Inflammatory macrophage treated with lipopolysaccharide for 4 hours (primary cell): ENCODE data around the gene RAB4A.
"Not testable (repeated sequence)": the region's sequence is repeated elsewhere in the genome, so short reads cannot be mapped to it uniquely, and the experiment has no call there.

Experiments used
- DNase-seq: peaks from one replicate; pipeline ENCODE4 v3.0.0-alpha.2; 2020

The RAB4A gene

DNA sequence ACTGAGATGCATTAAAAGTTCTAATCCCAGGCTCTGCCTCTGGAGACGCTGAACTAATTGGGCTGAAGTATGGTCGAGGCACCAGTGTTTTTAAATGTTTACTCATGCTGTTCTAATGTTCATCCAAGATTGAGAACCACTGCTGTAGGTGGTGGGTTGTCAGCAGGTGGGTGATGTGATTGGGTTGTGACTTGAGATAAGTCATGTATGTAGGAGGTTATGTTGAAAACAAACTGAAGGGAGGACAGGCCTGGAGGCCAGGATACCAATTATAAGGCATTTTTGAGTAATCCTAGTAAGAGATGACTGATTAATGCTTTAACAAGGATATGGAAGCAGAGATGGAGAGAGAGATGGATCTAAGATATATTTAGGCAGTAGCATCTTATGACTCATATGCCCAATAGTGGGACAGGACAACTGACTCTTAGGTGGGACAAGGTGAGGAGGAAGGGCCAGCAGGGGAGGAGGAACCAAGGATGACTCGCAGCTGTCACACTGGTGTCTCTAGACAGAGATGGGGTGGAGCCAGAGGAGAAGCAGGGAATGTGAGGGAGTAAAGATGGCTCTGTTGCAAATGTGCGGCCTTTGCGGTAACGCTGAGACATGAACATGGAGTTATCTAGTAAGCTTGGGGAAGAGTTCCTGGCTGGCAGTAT is 29.3 kb downstream of the RAB4A start:
- DNase-seq = no peak

DNA sequence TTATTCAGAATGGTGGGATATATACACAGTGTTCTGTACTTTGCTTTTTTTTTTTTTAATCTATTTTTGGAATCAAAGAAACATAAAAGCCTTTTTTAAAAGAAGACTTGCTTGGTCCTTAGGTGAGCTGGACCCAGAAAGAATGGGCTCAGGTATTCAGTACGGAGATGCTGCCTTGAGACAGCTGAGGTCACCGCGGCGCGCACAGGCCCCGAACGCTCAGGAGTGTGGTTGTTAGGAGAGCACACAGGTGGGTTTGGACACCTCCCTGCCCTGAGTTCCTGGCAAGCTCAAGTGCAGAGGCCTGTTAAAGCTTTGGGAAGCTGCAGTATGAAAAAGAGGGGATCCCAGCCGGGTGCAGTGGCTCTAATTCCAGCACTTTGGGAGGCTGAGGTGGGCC is 31.8 kb downstream of the RAB4A start:
- DNase-seq = no peak

DNA sequence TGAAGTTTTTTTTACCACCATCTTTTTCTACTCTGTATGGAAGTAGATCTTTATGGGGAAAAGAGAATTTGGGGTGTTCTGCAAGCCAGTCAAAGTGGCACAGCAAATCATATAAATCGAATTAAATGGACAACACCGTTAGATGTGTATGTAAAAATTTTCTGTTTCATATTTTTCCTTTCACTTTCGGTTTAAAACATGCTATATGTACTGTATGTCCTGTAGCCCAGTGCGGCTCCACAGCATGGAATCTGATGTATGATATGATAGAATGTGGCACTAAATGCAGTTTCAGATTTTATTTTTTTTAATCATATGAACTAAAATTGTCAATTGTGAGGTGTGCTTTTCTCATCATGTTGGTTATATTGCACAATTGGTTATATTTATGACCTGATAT is 32.9 kb downstream of the RAB4A start:
- DNase-seq = peak; percentile 13

DNA sequence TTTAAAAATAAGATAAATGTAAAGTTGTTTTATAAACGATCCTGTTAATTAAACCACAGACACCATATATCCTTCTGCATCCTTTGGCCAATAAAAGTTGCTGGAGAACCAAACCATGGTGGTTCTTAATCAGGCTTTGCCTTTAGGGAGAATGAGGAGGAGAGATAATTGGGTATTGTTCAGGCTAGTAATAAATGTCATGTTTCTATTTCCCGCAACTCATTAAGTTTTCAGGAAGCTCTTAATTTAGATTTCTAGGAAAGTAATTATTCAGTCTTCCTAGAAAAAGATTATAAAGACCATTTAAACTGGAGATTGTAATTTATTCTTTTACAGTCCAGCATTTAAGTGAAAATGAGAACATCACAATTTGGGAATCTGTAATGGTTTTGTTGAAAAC is 34.5 kb downstream of the RAB4A start:
- no peak for DNase-seq

DNA sequence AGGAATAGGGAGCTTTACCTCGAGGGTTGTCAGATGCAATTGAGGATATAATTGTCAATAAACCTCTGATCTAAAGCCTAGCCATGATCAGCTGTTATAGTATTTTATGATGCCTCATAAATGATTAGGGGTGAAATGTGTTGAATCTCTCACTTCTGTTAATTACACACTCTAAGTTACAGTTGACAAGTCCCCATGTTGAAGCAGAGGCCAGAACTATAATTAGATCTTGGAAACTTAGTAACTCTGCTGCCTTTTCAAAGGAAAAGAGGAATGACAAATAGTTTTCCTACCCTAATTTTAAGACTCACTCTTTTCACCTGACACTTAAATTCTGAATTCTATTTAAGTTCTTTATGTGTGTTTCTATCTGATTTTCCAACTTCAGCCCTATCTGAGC is 38.2 kb downstream of the RAB4A start:
- no peak for DNase-seq

DNA sequence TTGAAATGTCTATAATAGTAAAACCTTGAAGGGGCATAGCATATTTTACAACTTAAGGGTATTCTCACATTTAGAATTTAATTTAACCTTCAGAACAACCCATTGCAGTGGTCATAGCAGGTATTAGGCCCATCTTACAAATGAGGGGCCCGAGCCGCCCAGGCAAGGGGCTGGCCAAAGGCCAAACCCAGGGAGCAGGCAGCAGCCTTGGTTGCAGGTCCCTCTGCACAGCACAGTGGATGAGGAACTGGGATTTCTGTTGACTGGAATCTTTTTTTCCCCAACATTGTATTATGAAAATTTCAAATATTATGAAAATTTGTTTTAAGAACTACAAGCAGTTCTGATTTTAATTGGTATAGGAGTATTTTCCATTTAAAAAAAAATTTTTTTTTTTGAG is 38.8 kb downstream of the RAB4A start:
- no peak for DNase-seq

DNA sequence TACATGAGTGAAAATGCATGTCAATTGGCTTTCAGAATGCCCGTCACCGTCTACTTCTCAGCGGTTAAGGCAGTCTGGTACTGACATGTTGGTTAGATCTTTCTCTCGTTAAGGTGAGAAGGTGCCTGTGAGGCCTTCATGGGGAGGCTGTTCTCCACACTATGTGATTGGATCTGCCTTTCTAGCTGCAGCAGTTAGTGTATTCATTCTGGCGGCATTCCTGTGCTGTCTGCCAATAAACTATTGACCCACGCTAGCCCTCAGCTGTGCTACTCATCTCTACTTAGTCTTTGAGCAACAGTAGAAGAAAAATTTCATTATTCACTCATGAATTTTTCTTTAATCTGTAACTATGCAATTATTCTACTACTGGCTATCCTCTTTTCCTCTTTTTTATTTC is 39.9 kb downstream of the RAB4A start:
- no peak for DNase-seq

DNA sequence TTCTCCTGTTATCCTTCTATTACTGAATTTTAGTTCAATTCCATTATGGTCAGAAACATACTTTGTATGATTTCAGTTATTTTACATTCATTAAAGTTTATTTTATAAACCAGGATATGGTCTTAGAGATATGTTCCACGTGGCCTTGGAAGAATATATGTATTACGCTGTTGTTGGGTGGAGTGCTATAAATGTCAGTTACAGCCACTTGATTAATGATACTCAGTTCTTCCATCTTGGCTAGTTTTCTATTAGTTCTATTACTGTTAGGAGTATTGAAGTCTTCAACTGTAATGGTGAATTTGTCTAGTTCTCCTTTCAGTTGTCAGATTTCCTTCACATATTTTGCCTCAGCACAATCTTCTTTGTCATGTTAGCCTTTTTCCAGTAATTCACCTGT is 45.3 kb downstream of the RAB4A start:
- no peak for DNase-seq

DNA sequence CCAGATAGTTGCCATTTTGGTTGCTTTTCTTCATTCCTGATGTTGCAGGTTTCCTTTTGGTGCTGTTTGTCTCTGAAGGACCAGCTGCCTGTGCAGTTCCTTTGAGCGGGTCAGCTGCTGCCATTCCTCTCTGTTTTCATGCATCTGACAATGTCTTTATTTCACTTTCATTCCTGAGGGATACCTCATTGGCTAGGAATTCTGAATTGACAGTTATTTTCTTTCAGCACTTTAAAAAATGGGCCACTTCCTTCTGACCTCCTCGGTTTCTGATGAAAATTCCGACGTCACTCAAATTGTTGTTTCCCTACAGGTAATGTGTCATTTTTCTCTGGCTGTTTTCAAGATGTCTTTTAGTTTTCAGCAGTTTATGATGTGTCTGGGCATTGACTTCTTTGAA is 47.1 kb downstream of the RAB4A start:
- DNase-seq = no peak

DNA sequence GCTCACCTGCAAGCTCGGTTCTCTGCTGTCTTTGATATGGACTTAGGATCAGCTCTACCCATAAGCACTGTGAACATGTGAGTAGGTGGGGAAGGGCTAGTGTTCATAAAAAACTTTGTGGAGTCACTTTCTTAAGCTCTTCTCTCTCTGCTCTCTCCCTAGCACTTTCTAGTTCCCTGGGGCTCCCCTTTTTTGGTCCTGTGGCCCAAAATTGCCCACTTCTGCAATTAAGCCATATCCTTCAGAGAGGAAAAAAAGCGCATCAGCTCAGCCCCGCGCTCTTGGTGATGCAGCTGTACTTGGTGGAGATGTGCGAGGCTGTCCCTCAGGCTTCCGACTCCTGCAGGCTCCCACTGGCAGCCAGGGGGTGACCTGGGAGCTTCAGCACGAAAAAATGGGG is 48.6 kb downstream of the RAB4A start:
- DNase-seq = no peak

DNA sequence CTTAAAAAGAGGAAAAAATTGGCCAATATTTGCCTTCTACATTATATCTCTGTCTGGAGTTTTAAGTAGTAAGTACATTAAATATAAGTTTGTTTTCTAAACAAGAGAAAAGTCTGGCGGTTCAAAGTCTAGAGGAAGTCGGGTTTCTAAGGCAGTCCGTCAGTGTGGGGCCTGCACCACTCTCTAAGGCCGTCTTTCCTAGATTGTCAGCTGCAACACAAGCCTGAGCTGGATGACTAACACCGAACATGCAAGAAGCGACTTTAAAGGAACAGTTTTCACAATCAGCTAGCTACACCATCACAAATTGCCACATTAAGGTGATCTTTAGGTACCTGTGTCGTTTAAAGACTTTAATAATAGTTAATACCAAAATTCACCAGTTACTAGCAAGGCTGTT is 52.3 kb downstream of the RAB4A start:
- DNase-seq = no peak

DNA sequence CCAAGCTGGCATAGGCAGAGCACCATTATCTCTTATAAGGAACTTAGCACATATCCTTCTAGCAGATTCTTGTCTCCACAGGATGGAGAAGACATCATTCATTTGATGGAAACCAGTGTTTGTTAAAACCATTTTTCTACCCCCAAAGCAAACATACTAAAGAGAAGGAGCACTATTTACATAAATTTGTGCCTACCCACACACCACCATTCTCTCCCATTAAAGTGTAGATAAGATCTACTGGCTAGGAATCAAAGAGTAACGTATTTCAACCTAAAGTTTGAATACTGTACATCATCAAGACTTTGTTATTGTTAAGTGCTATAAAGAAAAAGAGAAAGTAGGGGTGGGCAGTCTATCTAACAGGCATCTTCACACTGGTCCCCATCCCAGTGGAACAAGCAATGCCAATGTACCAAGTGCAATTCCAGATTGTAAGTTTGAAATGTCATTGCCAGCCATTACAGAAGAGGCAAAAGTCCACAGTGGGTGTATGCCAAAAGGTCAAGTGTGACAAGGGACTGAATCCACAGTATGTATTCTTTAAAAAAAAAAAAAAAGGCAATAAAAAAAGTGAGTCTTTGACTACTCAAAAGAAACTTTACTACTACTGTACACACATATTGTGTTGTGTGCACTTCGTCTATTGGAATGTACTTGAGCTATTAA is 53.1 kb downstream of the RAB4A start:
- DNase-seq = no peak

DNA sequence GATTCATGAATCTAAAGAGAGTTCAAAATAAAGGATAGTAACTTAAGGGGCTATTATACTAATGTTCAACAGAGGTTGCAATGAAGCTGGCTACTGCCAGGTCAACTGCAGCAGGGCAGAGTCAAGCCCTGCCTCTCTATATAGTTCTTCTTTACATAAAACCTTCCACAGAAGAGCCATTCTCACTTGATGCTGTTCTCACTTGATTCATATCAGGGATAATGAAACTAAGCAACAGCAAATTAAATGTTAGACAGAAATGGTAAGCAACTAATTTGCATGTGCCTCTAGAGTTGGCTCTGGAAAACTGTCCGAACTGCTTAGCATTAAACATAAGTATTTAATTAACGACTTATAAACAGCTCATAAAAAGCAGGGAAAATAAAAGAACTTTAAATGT is 54.5 kb downstream of the RAB4A start:
- DNase-seq = no peak

DNA sequence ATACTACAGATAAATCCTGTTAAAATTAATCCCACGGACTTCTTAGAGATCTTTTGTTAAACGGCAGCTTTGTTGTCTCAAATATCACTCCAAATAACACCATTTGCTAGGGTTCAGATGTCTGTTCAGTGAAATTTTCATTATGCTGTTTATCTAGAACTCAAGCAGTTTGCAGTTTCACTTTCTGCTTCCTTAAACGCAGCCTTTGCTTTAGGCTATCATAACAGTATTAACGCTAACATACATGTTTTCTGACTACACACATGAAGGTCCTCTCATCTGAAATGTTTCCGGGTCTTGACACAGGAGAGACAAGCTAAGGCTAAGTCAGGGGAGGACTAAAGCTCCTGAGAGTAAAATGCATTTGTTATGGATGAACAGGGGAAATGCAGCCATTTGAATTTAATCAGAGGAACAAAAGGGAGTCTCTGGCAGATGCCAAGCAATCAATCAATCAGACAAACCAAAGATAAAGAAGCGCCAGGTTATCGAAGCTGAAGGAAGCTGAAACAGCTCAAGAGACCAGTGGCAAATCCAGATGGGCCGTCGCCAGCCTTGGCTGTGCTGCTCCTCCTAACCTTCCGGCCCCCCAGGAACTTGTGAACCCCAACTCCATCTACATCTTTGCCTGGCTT is 55.1 kb downstream of the RAB4A start:
- DNase-seq = peak; percentile 45

DNA sequence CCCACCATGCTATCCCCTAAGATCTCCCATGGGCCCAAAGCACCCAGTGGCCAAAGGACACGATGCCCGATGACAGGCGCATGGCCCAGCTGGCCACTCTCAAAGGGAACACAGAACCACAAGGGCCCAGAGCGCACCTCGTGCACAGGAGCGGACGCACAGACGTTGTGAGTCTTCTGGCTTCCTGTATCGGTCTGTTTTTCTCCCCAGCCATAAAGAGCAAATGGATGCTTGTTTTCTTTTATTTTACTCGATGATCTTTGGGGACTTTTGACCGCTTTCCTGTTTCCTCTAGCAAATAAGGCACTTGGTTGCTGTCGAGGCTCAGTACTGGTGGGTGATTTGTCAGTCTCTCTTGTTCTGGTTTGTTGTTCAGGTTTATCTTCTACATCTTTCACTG is 55.7 kb downstream of the RAB4A start:
- no peak for DNase-seq

DNA sequence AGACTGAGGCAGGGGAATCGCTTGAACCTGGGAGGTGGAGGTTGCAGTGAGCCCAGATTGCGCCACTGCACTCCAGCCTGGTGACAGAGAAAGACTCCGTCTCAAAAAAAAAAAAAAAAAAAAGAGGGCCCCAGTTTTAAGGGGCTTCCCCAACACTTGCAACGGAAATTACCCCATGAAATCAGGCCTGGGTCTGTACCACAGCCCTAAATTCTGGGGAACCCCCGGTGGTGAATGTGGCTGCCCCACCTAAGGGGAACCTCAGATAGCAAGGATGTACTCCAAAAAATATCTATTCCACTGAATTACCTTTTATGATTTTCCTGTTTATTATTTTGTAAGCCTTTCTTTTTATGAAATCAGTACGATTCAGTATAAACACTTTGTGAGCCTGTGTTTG is 56.9 kb downstream of the RAB4A start:
- DNase-seq = not testable (repeated sequence)

DNA sequence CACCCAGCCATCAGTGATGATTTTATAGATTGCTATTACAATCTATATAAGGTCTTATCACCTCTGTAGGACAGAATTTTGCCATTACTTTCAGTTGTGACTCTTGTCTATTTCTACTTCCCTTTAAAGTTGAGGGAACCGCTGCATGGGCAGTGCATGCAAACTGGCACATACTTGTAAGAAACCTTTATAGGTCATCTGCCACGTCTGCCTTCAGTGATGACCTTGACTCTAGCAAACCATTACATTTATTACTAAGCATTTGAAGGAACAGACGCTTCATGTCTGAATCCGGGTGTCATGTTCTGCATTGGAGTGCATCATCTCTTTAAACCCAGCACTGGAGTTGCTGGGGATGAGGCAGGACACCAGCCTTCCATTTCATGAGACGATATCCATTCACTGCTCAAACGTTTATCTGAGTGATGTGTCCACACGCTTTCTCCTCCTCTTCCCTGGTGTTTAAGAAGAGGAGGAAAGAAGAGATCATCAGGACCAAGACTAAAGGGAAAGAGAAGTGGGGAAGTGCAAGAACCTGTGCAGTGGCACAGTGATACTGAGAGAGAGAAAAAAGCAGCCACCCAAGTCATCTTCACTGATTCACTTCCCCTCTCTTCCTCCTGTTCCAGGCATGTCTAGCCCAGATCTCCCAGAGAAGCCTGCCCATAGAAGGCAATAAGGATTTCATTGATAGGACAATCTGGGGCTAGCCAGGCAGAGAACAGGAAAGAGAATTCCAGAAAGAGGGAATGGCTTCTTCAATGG is 57.9 kb downstream of the RAB4A start:
- no peak for DNase-seq

DNA sequence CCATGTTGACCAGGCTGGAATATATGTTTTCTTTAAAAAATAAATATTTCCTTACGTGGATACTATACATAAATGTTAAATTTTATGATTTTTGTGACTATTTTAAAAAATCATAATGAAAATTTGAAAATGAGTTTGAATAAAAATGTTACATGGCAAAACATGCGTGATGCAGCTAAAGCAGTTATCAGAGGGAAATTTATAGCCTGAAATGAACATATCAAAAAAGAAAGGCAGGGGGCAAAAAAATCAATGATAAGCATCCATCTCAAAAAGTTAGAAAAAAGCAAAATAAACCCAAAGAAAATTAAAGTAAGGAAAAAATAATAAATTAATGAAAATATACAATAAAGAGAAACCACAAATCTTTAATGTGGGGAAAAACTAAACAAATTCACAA is 63.4 kb downstream of the RAB4A start:
- no peak for DNase-seq

DNA sequence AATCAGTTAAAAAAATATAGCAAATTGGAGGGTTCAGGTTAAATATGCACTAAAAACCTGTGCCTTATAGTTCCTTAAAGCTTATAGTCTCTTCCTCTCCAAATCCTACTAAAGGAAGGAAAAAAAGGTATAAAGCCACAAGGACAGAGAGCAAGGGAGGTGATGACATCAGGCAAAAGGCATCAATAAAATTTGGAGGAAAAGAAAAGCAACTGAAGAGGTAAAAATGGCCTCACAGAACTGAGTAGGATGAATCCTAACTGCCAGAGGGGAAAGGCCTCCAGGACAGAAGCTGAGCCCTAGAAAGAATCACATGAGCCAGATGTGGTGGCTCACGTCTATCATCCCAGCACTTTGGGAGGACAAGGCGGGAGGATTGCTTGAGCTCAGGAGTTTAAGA is 63.8 kb downstream of the RAB4A start:
- no peak for DNase-seq

DNA sequence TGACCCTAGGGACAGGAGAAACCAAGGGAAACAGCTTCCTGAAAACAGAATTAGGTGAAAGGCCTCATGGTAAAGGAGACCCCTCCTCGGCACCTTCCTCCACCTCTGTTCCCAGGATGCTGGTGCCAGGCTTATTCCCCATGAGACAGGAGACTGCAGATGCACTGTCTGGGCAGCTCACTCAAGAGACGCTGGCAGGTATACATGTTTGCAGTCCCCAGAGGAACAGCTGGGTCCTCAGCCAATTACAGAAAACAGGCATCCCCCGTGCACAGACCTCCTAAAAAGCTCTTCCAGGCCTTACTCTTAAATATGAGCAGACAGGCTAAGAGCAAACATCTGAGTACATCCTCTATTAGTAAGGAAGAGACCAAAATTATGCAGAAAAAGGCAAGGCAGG is 65.4 kb downstream of the RAB4A start:
- DNase-seq = no peak

DNA sequence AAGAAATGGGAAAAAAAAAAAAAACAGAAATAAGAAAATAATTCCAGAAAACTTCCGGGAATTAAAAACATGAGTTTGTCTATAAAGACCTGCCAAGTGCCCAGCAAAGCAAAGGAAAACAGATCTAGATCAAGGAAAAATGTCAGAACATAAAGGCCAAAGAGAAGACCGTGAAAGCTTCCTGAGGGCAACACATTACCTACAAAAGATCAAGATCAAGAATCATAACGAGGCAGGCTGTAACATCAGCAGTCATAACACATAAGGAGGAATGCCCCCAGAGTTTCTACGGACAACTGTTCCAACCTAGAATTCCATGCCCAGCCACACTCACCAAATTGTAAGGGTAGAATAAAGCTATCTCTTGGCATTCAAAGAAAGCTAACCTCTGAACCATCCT is 68.2 kb downstream of the RAB4A start:
- no peak for DNase-seq

DNA sequence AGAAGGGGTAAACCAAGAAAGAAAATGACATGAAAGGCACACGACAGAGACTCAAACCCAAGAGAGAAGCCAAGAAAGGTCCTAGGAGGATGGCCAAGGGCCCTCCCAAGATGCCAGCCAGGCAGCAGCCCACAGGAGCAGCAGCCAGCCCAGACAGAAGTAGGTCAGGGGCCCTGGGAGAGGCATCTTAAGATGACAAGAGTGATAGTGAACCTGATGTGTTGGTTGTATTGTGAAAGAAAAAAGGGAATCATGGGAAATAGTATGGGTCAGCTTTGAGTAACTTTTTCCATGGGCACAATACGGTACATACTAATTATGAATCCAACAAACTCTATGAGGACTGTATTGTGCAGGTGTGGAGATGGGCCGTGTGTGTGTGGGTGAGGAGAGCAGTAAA is 68.6 kb downstream of the RAB4A start:
- DNase-seq = peak; percentile 49

DNA sequence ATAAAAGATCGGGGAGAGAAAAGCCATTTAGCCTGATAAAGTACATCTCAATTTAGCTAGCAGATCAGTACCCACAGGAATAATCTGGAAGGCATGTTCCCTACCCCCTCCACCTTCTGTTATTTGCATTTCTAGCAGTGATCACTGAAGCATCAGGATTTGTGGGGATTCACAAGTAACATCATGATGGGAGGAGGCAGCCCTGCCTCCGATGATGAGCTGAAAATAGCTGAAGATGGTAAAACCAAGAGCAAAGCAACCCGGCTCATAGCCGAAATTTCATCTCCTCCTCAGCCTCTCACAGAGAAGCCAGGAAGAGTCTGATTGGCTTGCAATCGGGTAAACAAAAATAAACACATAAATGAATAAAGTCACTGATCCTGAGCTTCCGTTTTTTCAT is 69.6 kb downstream of the RAB4A start:
- no peak for DNase-seq
